ENCODE results near the gene COX17. TPM values are rescaled to one million over a fixed set of nuclear protein-coding genes. Genes with fewer than 3 reads are reported as not detected.

COX17 gene
- total and polyA plus RNA-seq, 2 of the 13 experiments (the other 11 are each of a cell fraction or from before 2014, with no cell fraction given) = 41.4 to 51.0 TPM

DNA sequence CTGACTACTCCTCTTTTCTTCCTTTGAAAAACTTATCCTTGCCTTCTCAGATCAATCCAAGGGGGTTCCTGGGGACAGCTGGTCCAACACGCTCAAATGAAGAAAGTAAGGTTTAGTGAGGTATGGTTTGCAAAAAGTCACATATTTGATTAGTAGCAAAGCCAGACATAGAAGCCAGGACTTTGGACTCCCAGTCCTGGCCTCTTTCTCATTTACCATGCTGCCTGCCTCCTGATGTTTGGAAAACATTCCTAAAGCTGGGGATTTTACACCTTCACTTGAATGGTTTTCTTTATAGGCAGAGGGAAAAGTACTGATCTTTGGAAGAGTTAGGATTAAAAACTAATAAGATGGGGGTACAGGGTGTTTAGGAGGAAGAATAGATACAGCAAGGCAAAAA lies 31.4 kb downstream of the COX17 start (continued):
- TF ChIP-seq KDM6A (CRISPR knock-in tag; IDR thresholded peaks at IDR 0.05; ENCODE audit: low read depth) = peak; percentile 56
- no peak for TF ChIP-seq EP300 (IDR thresholded peaks at IDR 0.05; ENCODE audit: low read depth in 2 of 2, low read length in 2 of 2)
- no peak for TF ChIP-seq EP300 (CRISPR knock-in tag; IDR thresholded peaks at IDR 0.05; ENCODE audit: borderline replicate concordance)
- TF ChIP-seq ZNF761 (CRISPR knock-in tag; conservative IDR thresholded peaks at IDR 0.05) = no peak
- TF ChIP-seq, protein P1, sequence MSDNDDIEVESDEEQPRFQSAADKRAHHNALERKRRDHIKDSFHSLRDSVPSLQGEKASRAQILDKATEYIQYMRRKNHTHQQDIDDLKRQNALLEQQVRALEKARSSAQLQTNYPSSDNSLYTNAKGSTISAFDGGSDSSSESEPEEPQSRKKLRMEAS (IDR thresholded peaks at IDR 0.05) = 0 out of 2 replicates have a peak, but pooled peaks have one; percentile 18
- TF ChIP-seq ZNF530 (CRISPR knock-in tag; IDR thresholded peaks at IDR 0.05; ENCODE audit: low read depth) = no peak
- no peak for TF ChIP-seq ATRX (CRISPR knock-in tag; IDR thresholded peaks at IDR 0.05; ENCODE audit: borderline replicate concordance)
- peak; percentile 72; the same call in 1 of the 2 replicates for TF ChIP-seq ZNF770 (CRISPR knock-in tag; IDR thresholded peaks at IDR 0.05)
- TF ChIP-seq SOX13 (IDR thresholded peaks at IDR 0.05) = no peak
- TF ChIP-seq SOX13 (CRISPR knock-in tag; conservative IDR thresholded peaks at IDR 0.05 in 1 of 2, IDR thresholded peaks at IDR 0.05 in 1 of 2) = no peak
- no peak for TF ChIP-seq MED8 (CRISPR knock-in tag; IDR thresholded peaks at IDR 0.05; ENCODE audit: insufficient replicate concordance)
- TF ChIP-seq ZBTB38 (CRISPR knock-in tag; IDR thresholded peaks at IDR 0.05) = no peak
- TF ChIP-seq FOXA1 (IDR thresholded peaks at IDR 0.05) = no peak
- TF ChIP-seq FOXA1 (CRISPR knock-in tag; IDR thresholded peaks at IDR 0.05) = no peak
- no peak for TF ChIP-seq RFX5 (IDR thresholded peaks at IDR 0.05; ENCODE audit: low read depth, low read length)
- no peak for TF ChIP-seq ARID2 (CRISPR knock-in tag; IDR thresholded peaks at IDR 0.05; ENCODE audit: borderline replicate concordance)
- 0 out of 2 replicates have a peak, but pooled peaks have one; percentile 34 for TF ChIP-seq ZGPAT (CRISPR knock-in tag; IDR thresholded peaks at IDR 0.05)
- TF ChIP-seq RBFOX2 (IDR thresholded peaks at IDR 0.05; ENCODE audit: low read depth, low read length) = no peak
- TF ChIP-seq, protein P2, sequence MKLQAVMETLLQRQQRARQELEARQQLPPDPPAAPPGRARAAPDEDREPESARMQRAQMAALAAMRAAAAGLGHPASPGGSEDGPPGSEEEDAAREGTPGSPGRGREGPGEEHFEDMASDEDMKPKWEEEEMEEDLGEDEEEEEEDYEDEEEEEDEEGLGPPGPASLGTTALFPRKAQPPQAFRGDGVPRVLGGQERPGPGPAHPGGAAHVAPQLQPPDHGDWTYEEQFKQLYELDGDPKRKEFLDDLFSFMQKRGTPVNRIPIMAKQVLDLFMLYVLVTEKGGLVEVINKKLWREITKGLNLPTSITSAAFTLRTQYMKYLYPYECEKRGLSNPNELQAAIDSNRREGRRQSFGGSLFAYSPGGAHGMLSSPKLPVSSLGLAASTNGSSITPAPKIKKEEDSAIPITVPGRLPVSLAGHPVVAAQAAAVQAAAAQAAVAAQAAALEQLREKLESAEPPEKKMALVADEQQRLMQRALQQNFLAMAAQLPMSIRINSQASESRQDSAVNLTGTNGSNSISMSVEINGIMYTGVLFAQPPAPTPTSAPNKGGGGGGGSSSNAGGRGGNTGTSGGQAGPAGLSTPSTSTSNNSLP (IDR thresholded peaks at IDR 0.05; ENCODE audit: low read depth, low read length) = 0 out of 2 replicates have a peak, but pooled peaks have one; percentile 25
- no peak for TF ChIP-seq TOPORS (CRISPR knock-in tag; IDR thresholded peaks at IDR 0.05)
- no peak for TF ChIP-seq ZNF101 (CRISPR knock-in tag; IDR thresholded peaks at IDR 0.05; ENCODE audit: borderline replicate concordance, low read depth)
- TF ChIP-seq BHLHE40 (IDR thresholded peaks at IDR 0.05; ENCODE audit: low read length) = no peak
- no peak for TF ChIP-seq ZNF83 (CRISPR knock-in tag; IDR thresholded peaks at IDR 0.05; ENCODE audit: borderline replicate concordance)
- TF ChIP-seq, protein P3, sequence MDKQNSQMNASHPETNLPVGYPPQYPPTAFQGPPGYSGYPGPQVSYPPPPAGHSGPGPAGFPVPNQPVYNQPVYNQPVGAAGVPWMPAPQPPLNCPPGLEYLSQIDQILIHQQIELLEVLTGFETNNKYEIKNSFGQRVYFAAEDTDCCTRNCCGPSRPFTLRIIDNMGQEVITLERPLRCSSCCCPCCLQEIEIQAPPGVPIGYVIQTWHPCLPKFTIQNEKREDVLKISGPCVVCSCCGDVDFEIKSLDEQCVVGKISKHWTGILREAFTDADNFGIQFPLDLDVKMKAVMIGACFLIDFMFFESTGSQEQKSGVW (CRISPR knock-in tag; IDR thresholded peaks at IDR 0.05; ENCODE audit: borderline replicate concordance) = no peak
